Left lung (tissue), 10 donors: ENCODE results near the gene TRDN. TPM values are rescaled to one million over a fixed set of nuclear protein-coding genes. Genes with fewer than 3 reads are reported as not detected.

Experiments used
- ATAC-seq: fragments of 200-7000 bp; cut with Tn5 transposase; one replicate; pipeline ENCODE4 v1.9.1; 2020; ENCODE audit warnings: moderate library complexity
- DNase-seq, 4 donors: peaks; one replicate each; pipeline ENCODE4 v3.0.0-alpha.2; 2013 to 2020
- H3K27ac ChIP-seq, 2 donors: fragments of 200-600 bp; sonication (generic) in 1 of 2; one replicate each; pipeline versions ENCODE4 v1.5.0 to v1.8.0; 2020 to 2021
- H3K27me3 ChIP-seq, 2 donors: fragments of 200-600 bp; sonication (generic) in 1 of 2; one replicate each; pipeline versions ENCODE4 v1.5.0 to v1.8.0; 2020 to 2021
- H3K36me3 ChIP-seq, 2 donors: fragments of 200-600 bp; sonication (generic) in 1 of 2; one replicate each; pipeline versions ENCODE4 v1.5.0 to v1.8.0; 2020 to 2021
- H3K4me1 ChIP-seq, 2 donors: fragments of 200-600 bp; one replicate each; pipeline ENCODE4 v1.8.0; 2021
- H3K4me3 ChIP-seq, 2 donors: fragments of 200-600 bp; sonication (generic) in 1 of 2; one replicate each; pipeline versions ENCODE4 v1.5.0 to v1.8.0; 2020 to 2021; ENCODE audit warnings: mild to moderate bottlenecking in 1 of 2
- H3K9me3 ChIP-seq, 2 donors: fragments of 200-600 bp; sonication (generic) in 1 of 2; one replicate each; pipeline versions ENCODE4 v1.5.0 to v1.8.0; 2020 to 2021
- intact Hi-C, 2 donors: fragments of 100-400 bp; cut with DNase I; formaldehyde crosslinking; loops; one replicate each; pipeline versions ENCODE4 v1.11.2 to v1.14.2; 2022
- polyA plus RNA-seq, 6 donors: library from polyadenylated mRNA; unstranded; fragments of 120-200 nt; gene quantifications; one replicate each; pipeline ENCODE4 v1.2.1, GENCODE V29; 2013; ENCODE audit not compliant: insufficient read length in 6 of 6
- total RNA-seq, 2 donors: library from RNA; stranded (reverse); fragmentation: NEBNext Ultra II Directional; extraction: Animal tissue kit (Norgen Biotek cat#: 25700); gene quantifications; one replicate each; pipeline ENCODE4 v1.2.1, GENCODE V29; 2021
- TF ChIP-seq, protein P1 (sequence below), 2 donors: fragments of 200-600 bp; sonication (generic) in 1 of 2; IDR thresholded peaks; one replicate each; pipeline versions ENCODE4 v1.5.0 to v1.8.0; 2021; ENCODE audit warnings: antibody characterized with exemption in 2 of 2
- donor health status: DM: no; HTN: yes; CAD: no.
- donor health status: DM: no; HTN: no; CAD: no.

The TRDN gene
- total and polyA plus RNA-seq, 8 donors, result 0.03 to 0.18 (median 0.11) TPM; not detected in 3

DNA sequence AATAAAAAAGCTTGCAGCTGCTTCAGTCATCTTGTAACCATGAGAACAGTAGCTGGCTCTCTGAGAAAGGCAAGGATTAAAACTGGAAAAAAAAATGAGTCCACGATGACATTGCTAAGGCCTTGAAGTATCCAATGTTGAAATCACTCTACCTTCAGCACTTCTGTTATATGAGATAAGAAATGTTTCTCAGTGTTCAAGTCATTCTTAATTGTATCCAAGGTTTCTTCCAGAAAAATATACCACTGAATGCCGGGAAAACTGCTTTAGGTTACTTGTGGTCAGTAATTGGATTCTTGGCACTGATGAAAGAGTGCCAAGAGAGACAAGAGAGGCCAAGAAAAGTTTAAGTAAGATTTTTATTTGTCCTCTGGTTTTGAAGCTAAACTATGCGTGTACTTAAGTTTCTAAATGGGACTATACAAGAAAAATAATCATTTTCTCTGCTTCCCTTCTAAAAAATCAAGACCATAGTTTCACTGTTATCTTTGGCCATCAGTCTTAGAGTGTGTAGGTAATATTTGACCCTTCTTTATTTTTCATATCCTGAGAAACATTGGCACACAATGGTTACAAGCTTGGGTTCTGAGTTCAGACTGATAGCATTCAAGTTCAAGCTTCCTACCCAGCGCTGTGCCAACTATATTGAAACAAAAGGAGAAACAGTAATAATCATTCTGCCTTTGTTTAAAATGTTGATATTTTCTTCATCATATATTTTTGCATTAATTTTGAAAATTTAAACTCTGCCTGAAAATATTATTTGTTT, 84.6 kb downstream of the TRDN start:
- intact Hi-C loops, result no loop called here
- ATAC-seq (peak; percentile 92), DNase-seq (no peak)
- H3K4me3 ChIP-seq, result no peak overlapping the region
- H3K27me3 ChIP-seq, result no peaks in the 10 kb centered on the region
- H3K4me1 ChIP-seq, result no peaks in the 10 kb centered on the region
- TF ChIP-seq, protein P1, sequence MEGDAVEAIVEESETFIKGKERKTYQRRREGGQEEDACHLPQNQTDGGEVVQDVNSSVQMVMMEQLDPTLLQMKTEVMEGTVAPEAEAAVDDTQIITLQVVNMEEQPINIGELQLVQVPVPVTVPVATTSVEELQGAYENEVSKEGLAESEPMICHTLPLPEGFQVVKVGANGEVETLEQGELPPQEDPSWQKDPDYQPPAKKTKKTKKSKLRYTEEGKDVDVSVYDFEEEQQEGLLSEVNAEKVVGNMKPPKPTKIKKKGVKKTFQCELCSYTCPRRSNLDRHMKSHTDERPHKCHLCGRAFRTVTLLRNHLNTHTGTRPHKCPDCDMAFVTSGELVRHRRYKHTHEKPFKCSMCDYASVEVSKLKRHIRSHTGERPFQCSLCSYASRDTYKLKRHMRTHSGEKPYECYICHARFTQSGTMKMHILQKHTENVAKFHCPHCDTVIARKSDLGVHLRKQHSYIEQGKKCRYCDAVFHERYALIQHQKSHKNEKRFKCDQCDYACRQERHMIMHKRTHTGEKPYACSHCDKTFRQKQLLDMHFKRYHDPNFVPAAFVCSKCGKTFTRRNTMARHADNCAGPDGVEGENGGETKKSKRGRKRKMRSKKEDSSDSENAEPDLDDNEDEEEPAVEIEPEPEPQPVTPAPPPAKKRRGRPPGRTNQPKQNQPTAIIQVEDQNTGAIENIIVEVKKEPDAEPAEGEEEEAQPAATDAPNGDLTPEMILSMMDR (IDR thresholded peaks at IDR 0.05), result no peak
- H3K36me3 ChIP-seq, result no peaks in the 10 kb centered on the region
- peaks cover 0 to 7% of the 10 kb centered on the region in 2 donors for H3K9me3 ChIP-seq
- H3K27ac ChIP-seq, result no peak overlapping the region

DNA sequence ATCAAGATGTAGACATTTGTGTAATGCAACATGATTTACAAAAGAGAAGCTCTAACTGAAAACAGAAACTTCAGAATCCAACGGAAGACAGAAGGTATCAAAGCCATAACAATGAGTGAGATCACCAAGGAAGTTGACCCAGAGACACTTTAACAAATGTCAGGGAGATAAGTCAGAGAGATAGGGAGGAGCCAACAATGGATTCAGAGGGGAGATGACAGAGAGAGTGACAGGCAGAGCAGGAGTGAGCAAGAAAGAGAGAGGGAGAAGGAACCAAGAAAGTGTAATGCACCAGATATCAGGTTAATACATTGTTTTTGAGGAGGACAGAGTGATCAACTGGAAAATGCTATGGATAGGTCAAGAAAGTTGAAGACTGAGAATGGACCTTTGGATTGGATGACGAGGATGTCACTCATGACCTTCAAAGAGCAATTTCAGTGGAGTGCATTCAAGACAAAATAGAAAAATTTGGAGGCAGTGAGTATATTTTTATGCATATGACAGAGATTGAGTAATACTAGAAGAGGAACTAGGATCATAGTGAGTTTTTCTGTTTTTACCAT, 86.6 kb downstream of the TRDN start:
- DNase-seq (no peak), ATAC-seq (no peak)
- no peaks in the 10 kb centered on the region for H3K4me1 ChIP-seq
- H3K4me3 ChIP-seq, result no peak overlapping the region
- H3K27me3 ChIP-seq, result no peaks in the 10 kb centered on the region
- TF ChIP-seq, protein P1 (IDR thresholded peaks at IDR 0.05), result no peak
- intact Hi-C loops, result no loop called here
- H3K27ac ChIP-seq, result no peak overlapping the region
- H3K36me3 ChIP-seq, result no peaks in the 10 kb centered on the region
- peaks cover 0 to 7% of the 10 kb centered on the region in 2 donors for H3K9me3 ChIP-seq

DNA sequence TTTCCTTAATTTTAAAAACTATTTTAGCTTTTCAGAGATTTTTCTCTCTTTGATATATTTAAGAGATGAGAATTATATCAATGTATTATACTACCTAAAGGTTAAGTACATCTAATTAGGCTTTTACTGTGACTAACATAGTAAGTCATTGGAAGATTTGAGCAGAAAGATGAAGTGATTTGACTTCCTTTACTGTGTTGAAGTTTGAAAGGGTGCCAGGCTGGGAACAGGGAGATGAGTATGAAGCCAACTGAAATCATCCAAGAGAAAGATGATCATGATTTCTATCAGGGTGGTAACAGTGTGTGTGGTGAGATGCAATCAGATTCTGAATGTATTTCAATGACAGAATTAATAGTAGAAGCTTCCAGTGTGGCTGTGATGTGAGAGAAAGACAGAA, 87.3 kb downstream of the TRDN start:
- H3K27me3 ChIP-seq, result no peaks in the 10 kb centered on the region
- DNase-seq (no peak), ATAC-seq (no peak)
- H3K27ac ChIP-seq, result no peak overlapping the region
- H3K9me3 ChIP-seq, result peaks cover 0 to 7% of the 10 kb centered on the region in 2 donors
- H3K4me3 ChIP-seq, result no peak overlapping the region
- intact Hi-C loops, result no loop called here
- TF ChIP-seq, protein P1 (IDR thresholded peaks at IDR 0.05), result no peak
- H3K4me1 ChIP-seq, result no peaks in the 10 kb centered on the region
- H3K36me3 ChIP-seq, result no peaks in the 10 kb centered on the region

DNA sequence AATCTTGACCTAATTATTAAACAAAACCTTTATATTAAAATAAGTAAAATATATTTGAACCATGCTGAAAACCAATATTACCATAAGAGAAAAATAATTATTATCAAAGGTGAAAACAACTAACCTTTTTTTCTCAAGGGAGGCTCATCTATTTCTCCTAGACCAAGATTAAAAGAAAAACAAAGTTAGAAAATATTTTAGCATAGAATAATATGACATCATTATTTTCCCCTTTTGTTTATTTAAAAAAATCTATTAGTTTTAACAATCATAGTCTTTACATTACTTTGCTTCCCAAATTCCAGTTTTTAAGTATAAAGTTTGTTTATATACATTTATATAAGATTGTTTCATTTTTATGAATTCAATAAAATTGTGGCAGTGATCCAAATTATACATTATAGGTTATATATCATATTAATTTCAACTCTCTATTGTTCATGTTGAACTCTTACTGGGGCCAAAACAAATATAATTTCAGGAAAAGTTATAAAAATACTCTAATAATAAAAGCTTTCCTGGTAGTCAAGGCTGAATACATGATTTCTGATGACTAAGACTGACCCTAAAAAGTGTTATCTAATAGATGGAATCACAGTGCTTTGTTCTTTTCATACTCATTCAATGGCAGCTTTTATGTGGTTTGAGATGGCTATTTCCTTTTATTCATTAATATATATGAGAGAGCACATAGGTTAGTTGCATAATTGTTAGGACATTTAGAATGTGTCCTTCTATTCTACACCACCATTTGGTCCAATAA, 89.4 kb downstream of the TRDN start:
- H3K36me3 ChIP-seq, result no peaks in the 10 kb centered on the region
- DNase-seq, result no peak
- ATAC-seq, result no peak

More for the DNA sequence above, 89.4 kb downstream of the TRDN start:
- no peak overlapping the region for H3K27ac ChIP-seq
- H3K27me3 ChIP-seq, result no peaks in the 10 kb centered on the region
- no peaks in the 10 kb centered on the region for H3K9me3 ChIP-seq
- no peaks in the 10 kb centered on the region for H3K4me1 ChIP-seq
- TF ChIP-seq, protein P1 (IDR thresholded peaks at IDR 0.05), result no peak
- intact Hi-C loops, result no loop called here
- H3K4me3 ChIP-seq, result no peak overlapping the region
